HG02973 (cell line): Measurements from ENCODE around the gene CDH13.

Source experiments
- ATAC-seq: cut with Tn5 transposase; IDR thresholded peaks from one replicate; pipeline ENCODE4 v1.9.1; 2021; ENCODE audit warnings: moderate library complexity; ENCODE audit not compliant: unreplicated experiment

The CDH13 gene

DNA sequence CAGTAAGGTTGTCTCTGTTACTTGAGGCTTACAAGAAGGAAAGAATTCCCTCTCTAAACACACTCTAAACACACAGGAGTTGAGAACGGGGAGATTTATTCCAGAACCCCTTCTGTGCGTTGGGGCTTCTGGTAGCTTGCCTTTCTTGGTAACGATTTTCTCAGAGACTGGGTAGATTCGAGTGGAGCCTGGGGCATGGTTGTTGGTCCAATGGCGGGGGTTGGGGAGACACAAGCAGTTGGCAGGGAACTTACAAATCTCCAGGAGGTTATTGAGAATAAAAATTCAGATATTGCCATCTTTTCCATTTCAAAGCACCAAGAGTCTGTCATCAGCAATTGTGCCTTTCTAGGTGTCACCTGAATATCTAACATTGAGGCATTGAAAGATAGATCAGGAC lies 251.7 kb downstream of the CDH13 start:
- ATAC-seq: no peak

DNA sequence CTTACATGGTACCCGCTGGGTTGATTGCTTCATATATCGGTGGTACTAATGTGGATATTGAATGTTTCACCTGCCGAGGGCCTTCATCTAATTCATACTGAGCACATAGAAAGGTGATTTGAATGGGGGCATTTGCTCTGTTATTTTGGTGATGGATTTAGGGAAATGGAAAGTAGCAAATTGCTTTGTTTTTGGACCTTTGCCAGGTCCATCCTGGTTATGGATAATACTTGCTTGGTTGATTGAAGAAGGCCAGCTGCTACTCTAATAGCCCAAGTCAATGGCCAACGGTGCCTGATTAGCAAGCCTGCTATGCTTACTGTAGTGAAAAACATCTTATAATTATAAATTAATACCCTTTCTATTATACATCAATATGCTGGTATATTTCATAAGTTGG lies 253.6 kb downstream of the CDH13 start:
- no peak for ATAC-seq

DNA sequence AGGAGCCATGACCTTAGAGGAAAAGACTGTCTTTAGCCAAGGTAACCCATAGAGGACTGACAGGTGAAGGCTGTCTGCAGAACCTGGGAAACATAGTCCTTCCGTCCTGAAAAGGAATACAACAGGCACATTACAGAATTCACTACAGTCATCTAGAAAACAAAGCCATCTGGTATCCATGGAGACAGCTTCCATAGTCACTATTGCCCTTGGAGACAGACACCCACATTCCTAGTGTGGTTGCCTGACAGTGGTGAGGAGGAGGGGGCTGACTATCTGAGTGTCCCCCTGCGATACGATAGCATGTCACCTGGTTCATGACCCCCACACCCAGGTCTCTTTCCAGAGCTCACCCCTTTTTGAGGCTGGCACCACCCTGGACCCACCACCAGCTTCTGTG lies 254.7 kb downstream of the CDH13 start:
- no peak for ATAC-seq

DNA sequence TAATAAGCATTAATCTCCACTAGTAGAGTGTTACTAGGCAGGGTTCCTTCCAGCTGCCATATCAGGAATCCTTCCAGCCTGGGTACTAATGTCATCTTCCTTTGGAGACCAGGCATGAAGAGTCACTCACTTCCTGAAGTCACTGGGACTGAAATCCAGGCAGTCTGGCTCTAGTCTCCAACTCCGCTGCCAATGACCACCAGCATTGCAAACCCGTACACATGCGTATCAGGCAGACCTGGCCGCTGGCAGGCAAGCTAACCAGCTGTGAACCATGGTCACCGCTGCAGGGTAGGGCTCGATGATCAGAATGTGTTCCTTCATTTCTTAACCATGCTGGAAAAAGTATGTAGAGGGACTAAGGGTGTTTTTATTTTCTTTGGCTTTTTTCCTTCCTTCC lies 255.5 kb downstream of the CDH13 start:
- ATAC-seq: no peak

DNA sequence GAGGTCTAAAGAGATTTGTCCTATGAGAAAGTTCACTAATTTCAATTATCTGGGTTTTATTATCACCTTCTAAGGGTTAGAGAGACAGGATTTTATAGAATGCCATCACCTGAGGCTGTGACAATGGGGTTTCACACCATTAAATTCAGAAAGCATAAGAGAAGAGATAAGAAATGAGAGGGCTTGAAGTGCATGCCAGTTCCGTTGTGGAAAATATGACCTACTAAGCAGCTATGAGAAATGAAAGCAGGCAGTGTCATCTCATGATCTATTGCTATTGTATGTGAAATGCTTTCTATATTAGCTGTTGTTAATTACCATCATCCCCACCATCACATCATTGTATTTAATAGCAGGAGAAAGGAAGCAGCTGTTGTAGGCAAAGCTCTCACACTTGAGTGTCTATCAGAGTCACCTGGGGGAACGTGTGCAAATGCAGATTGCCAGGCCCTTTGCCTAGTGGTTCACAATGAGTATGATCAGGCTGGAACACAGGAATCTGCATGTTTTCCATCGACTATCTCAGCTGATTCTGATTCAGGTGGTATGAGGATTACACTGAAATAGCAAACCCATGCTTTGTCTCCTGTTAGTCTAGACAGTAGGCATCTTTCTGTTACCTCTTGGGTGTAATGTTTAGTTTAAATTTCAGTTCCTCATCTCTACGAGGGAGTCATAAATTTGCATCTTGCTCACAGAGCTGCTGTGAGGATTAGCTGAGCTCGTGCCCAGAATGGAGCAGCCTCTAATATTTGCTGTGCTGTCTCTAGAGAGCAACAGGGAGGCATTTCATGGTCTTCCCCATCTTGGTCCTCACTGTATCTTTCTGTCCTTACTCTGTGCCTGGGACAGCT lies 256.4 kb downstream of the CDH13 start:
- ATAC-seq: no peak

DNA sequence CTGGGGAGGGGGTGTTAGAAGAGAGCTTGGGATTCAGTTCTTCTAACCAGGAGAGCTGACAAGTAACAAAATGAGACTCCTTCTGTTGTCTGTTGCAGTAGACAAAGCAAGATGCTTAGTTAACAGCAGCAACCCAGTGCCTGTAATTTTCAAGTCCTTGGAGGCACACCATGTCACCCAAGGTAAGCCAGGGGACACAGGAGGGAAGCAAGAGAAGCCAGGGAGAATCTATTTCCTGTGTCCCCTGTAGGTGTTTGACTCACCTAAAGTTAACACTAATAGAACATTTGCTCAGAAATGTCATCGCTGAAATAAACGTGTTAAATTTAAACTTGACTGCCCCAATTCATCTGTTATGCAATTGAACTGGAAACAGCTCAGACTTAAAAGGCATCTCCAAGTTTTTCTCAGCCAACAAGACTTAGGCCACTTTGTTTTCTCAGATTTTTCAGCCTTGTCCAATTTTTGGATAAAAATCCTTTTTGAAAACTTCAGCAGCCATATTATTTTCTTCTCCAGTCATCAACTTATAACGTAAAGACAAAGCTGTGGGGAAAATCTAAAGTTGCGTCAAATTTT lies 257.6 kb downstream of the CDH13 start:
- no peak for ATAC-seq

DNA sequence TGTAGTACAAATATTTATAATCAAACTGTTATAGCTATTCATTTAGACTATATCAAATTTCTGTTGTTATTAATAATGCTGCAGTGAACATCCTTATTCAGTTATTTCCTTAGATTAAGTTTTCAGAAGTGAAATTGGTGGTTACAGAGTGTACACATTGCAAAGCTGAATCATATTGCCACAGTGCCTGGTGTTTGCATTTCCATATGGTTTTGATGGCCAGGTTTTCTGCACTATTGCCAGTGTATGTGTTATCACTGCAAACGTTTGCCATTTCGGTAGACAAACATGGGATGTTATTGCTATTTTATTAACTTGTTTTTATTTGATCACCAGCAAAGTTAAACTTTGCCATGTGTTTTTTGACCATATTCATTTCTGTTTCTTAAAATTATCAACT lies 259.4 kb downstream of the CDH13 start:
- ATAC-seq: no peak

DNA sequence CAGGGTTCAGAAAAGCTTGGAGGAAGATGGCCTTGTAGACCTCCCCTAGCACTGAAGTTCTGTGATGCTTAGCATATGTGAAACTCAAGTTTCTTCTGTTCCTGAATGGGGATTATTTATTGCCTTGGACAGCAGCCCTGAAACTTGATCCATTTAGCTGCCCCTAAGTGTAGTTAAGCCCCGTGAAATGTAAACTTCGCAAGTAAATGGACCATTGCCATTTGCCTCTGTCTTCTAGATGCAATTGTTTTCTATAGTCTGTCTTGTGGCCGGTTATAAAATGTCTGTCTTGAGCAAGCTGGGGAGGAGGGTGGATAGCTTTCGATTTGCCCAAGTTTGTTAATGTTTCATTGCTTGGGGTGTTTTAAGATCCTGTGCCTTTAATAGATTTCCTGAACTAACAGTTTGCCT lies 261.8 kb downstream of the CDH13 start:
- ATAC-seq: no peak

DNA sequence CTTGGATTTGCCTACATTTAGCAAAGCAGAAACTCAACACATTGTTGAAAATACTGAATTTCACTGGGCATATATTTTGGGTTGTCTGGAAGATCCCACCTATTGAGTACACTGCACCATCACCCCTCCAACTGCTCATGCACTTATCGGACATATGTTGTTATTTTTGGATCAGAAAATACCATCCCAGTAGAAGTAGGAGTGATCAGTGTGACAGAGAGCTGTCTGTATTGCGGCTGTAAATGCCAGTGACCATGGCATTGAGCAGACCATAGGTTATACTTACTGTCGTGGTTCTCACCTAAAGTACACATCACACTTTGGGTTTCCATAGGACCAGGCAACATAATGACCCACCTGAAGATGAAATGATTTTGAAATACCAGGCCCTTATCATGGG lies 264.7 kb downstream of the CDH13 start:
- ATAC-seq: no peak

DNA sequence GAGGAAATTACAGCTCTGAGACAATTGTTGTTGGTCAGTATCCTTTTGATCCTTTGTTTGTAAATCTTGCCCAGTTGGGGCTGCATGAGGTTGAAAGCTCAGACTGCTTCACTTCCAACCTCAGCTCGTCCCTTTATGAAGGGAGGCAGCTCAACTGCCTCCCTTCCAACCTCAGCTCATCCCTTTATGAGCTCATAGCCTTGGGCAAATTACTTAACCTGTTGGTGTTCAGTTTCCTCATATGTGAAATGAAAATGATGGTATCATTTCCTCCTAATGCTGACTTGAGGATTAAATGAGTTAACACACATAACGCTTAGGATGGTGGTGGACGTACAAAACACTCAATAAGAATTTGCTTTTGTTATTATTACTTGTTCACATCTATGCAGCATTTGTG lies 265.1 kb downstream of the CDH13 start:
- no peak for ATAC-seq

DNA sequence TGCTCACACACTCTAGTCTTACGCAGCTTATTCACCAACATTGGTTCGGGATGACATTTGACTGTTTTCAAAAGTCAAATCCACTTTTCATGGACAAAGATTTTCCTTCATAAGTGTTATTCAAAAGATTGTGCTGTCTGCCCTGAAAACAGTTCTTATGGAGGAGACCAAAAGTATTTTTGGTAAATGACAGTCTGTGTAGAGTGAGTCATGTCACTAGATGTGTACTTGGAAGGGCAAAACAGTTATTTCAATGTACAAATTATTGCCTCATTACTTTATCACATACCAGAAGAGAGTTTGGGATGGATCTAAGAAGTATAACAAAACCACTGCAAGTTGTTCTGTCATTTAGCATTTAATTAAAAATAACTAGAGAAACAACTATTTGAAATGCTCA lies 265.6 kb downstream of the CDH13 start:
- ATAC-seq: no peak

DNA sequence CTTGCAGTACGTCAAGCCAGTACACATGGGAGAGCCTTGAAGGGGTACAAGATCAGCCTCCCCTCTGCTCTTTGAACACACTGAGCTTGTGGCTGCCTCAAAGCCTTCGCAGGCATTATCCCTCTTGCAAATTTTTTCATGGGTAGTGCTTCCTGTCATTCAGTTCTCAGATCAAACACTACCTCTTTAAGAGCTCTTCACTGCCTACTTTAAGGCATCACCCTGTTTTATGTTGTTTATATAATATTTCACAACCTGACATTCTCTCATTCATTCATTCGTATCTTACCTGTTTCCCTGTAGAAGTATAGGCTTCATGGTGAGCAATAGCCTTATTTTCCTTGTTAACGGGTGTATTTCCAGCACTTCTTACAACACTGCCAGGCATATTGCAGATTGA lies 269.1 kb downstream of the CDH13 start:
- ATAC-seq: no peak

DNA sequence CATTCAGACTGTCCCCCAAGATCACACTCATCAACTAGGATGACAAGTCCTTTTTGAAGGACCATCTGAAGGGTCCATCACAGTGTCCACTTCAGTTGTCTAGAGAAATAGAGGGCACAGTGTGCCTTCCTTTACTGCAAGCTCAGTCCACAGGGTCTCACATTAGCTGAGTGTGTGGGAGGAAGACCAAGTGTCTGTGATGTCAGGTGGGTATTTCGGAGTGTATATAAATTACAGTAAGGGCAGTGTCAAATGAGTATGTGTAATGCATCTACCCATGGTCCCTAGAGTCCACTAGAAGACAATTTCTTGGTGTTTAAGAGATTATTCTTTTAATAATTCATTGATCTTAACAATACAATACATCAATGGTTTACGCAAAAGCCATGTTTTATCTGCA lies 272.2 kb downstream of the CDH13 start:
- no peak for ATAC-seq

DNA sequence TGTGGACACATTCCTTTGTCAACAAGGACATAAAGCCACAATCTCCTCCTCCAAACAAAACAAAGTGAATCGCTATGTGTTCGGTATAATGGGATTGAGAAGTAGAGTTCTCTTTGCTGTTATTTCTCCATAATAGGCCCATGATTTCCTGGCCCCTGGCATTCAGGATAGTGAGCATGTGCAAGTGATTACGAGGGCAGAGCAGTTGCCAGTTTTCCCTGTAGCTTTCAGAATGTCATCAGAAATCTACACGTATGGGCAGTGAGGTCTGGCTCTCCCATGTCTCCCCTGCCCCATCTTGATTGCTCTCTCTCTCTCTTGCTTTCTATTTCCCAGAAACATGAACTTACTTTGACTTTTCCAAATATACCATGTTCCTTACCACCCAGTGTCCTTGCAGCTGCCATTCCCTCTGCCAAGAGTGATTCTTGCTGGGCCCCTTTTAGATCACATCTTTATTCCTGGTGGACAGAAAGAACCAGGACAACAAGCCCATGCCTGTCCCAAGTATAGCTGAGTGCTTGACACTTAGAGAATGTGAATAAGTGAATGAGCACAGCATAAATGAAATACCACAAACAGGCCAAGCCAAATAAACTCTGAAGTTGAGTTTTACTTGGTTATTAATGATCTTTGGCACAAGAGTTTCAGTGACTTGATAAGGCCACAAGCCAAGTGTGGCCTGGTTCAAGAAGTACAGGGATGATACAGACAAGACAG lies 273.1 kb downstream of the CDH13 start:
- no peak for ATAC-seq

DNA sequence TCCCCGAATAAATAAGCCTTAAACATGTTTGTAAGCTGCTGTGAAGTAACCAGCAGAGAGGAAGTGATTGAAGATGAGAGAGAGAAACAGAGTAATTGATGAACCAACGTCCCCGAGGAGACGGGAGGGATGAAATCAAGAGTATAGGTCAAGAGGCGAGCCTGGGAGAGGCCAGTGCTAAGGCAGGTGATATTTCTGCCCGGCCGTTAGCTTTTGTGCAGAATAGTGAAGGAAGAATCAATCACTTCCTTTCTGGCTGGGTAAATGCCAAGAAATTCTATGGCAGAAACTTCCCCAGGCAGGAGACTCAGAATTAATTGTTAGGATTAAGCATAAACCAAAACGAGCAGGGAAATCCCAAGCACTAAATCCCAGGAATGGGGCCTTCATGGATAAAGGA lies 273.8 kb downstream of the CDH13 start:
- ATAC-seq: no peak

DNA sequence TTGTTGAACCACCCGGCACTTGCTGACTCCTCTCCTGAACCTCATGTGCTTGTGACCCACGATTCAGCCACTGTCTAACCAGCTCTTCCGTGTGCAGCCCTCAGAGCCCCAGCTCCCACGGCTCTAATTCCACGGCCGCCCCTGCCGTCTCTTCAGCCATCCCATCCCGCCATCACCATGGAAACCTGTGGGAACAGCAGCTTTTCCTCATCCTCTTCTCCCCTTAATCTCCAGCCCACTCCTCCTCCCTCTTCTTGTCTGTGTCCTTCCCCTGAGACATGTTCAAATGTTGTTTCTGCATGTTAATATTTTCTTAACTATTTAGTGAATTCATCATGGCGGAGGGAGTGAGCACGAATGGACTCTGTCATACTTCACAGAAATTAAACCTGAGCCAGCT lies 285.2 kb downstream of the CDH13 start:
- no peak for ATAC-seq

DNA sequence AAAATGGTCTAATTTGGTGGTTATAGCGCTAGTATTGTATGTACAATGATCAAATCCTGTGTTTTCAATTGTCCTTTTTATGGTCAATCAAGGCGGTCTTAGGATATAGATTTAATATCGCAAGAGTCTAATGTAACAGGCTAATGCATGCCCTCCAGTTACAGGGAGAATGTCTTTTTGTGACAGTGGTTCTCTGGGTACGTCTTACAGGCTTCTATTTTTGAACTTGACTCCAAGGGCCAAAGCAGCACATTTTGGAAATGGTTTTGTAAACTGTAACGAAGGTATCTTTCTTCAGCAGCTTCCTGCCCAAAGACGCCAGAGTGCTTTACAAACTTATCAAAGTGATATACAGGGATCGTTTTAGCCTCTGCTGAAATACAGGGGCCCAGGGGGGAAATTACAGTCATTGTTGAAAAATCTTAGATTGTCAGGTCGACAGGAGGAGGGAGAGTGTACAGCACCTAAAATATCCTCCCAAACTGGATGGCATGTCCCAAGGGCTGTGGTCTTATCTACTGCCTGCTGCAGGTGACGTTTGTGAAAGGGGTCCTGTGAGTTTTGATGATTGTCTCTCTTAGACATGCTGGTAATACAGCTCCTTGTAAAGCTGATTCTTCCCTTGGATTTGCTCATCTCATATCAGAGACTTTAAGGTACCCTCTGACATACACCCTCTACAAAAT lies 288.5 kb downstream of the CDH13 start:
- no peak for ATAC-seq

DNA sequence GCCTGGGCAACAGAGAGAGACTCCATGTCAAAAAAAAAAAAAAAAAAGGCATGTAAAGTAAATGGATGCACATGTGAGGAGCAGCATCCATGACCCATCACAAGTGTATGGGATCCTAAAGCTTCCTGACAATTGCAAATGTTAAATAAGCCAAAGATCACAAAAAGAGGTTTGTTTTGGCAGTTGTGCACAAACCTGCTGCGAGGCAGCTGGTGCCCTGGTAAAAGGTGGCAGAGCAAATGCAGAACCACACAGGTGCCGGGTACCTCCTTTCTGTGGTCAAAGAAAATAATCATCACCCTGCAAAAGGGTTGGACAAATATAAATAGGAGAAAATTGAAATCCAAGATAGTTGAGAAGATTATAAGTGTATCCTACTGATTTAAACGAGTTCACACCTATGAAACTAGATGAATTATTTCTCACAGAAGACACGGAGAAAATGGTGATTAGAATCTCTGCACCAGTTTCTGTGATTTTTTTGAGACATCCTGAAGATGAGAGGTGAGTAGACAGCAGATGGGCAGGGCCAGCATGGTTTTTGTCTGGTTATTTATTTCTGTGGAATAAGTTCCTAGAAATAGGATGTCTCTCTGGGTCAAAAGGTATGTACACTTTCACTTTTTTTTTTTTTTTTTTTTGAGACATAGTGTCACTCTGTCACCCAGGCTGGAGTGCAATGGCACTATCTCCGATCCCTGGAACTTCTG lies 291.3 kb downstream of the CDH13 start:
- no peak for ATAC-seq

DNA sequence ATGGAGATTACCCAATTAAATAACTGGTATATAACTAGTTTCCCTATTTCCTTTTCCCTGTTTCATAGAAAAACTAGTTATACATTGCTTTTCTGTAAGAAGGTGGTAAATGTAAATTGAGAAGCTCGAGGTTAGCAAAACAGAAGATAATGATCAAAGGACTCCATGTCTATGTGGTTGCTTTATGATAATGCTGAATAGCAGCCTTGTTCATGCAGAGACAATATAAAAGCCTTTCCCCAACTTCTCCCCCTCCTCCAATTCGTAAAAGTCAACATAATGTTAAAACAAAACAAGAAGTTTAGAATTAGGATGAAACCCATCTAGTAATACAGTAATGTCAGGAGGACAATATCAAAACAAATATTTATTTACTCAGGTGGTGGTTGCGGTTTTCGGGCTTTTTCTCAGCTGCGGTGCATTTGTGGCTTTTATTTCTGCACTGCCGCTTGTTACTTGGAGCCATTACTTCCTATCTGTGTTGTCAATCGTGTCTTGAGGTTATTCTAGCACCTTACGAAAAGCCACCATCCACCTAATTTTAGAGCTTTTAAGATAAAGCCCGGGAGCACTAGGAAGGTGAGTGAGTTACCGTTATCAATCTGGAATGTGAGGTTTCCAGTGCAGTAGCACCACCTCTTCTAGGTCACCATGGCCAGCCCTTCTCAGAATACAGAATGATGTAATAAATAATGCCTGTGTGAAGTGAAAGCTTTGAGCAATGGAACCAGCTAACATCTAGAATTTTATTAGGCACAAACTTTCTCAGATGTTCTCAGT lies 297.5 kb downstream of the CDH13 start:
- ATAC-seq: no peak

DNA sequence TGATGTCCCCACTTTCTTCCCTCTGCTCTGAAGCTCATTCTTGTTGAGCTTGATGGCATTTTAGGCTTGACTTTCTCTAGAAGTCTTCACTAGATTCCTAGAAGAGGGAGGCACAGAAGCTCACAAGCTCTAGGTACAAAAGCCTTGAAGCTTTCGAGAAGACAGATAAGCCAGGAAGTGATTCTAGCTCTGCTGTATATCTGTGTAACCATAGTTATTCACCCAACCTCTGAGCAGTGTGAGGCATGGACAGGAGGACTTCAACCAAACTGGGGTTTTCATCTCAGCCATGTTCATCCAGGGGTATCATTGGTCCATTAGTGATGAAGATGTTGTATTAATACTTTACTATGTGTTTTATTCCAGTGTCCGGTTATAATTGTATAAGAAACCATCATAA lies 299.7 kb downstream of the CDH13 start:
- ATAC-seq: no peak
